Testis (tissue), 2 donors: ENCODE results near the gene CDC20.

Source experiments
- POLR2A ChIP-seq: fragments of 450-650 bp; IDR thresholded peaks from one replicate; pipeline ENCODE4 v1.6.1; 2017; ENCODE audit warnings: antibody characterized with exemption, mild to moderate bottlenecking, moderate library complexity
- TF ChIP-seq, protein P1 (sequence below), 3 experiments: fragments of 450-650 bp in 2 of 3; fragments of 200-600 bp in 1 of 3; sonication (generic) in 1 of 3; IDR thresholded peaks; one replicate each; pipeline ENCODE4 v1.5.1; 2016 to 2019; ENCODE audit warnings: antibody characterized with exemption in 3 of 3, mild to moderate bottlenecking in 2 of 3, moderate library complexity in 1 of 3

DNA sequence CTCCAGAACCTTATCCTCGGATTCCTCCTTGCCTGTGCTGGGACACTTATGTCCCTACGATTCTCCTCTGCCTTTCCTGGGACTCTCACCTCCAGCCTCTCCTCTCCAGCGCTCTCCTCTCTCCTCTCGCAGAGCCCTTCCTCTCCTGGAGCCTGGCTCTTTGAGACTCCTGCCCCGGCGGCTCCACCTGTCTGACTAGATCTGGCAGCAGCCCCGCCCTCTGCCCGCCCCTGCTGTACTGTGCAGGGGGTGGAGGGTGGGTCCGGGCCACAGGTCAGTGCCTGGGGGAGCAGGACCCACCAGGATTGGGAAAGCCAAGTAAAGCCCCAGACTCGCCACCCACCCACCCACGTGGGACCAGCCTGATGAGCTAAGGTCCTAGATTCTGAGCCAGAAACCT lies 7.4 kb downstream of the CDC20 start:
- TF ChIP-seq POLR2A: no peak
- TF ChIP-seq, protein P1, sequence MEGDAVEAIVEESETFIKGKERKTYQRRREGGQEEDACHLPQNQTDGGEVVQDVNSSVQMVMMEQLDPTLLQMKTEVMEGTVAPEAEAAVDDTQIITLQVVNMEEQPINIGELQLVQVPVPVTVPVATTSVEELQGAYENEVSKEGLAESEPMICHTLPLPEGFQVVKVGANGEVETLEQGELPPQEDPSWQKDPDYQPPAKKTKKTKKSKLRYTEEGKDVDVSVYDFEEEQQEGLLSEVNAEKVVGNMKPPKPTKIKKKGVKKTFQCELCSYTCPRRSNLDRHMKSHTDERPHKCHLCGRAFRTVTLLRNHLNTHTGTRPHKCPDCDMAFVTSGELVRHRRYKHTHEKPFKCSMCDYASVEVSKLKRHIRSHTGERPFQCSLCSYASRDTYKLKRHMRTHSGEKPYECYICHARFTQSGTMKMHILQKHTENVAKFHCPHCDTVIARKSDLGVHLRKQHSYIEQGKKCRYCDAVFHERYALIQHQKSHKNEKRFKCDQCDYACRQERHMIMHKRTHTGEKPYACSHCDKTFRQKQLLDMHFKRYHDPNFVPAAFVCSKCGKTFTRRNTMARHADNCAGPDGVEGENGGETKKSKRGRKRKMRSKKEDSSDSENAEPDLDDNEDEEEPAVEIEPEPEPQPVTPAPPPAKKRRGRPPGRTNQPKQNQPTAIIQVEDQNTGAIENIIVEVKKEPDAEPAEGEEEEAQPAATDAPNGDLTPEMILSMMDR (IDR thresholded peaks at IDR 0.05): no peak
